Memory B cell (primary cell): ENCODE results near the gene HS6ST2.
"Not testable (repeated sequence)": the region's sequence is repeated elsewhere in the genome, so short reads cannot be mapped to it uniquely, and the experiment has no call there.

Experiments
- ATAC-seq: fragments of 150-1000 bp; cut with Tn5 transposase; 2 replicates; pipeline ENCODE4 v1.10.0; 2021; ENCODE audit warnings: low read depth, mild to moderate bottlenecking, moderate library complexity
- DNase-seq, 2 donors: peaks; one replicate each; pipeline ENCODE4 v3.0.0; 2022; ENCODE audit warnings: low spot score in 2 of 2
- H3K27ac Mint-ChIP-seq: one replicate; pipeline ENCODE4 v1.8.0; 2022; ENCODE audit warnings: mild to moderate bottlenecking, moderate library complexity, mixed read lengths
- H3K27me3 Mint-ChIP-seq: one replicate; pipeline ENCODE4 v1.8.0; 2022; ENCODE audit warnings: mixed read lengths
- H3K36me3 Mint-ChIP-seq: one replicate; pipeline ENCODE4 v1.8.0; 2022; ENCODE audit warnings: mild to moderate bottlenecking, mixed read lengths
- H3K4me1 Mint-ChIP-seq: one replicate; pipeline ENCODE4 v1.8.0; 2022; ENCODE audit warnings: mixed read lengths
- H3K4me3 Mint-ChIP-seq: one replicate; pipeline ENCODE4 v1.8.0; 2022; ENCODE audit warnings: mild to moderate bottlenecking, moderate library complexity, mixed read lengths
- H3K9me3 Mint-ChIP-seq: one replicate; pipeline ENCODE4 v1.8.0; 2022; ENCODE audit warnings: mixed read lengths

Gene HS6ST2

GRCh38 chrX:132958091-132958703 is at the start of gene HS6ST2:
Gene HS6ST2 (minus strand): TSS chrX:132958629.
- no peak within 1 kb of the TSS for H3K4me3 Mint-ChIP-seq
- H3K4me1 Mint-ChIP-seq = peaks cover 3% of the 10 kb centered on the region
- peaks cover 11% of the 10 kb centered on the region for H3K27me3 Mint-ChIP-seq
- peaks cover 4% of the 10 kb centered on the region for H3K36me3 Mint-ChIP-seq
- DNase-seq = no peak
- no peak within 1 kb of the TSS for H3K27ac Mint-ChIP-seq
- H3K9me3 Mint-ChIP-seq = no peaks in the 10 kb centered on the region
- ATAC-seq = no peak

- H3K27ac Mint-ChIP-seq = no peak overlapping the region
- H3K36me3 Mint-ChIP-seq = no peaks in the 10 kb centered on the region
- no peaks in the 10 kb centered on the region for H3K27me3 Mint-ChIP-seq
- DNase-seq (no peak), ATAC-seq (no peak)
- no peak overlapping the region for H3K4me3 Mint-ChIP-seq
- H3K9me3 Mint-ChIP-seq = peaks cover 7% of the 10 kb centered on the region
- H3K4me1 Mint-ChIP-seq = no peaks in the 10 kb centered on the region
Measured at GRCh38 chrX:133007458-133007857, 49.0 kb upstream of the HS6ST2 start.

- H3K4me3 Mint-ChIP-seq = no peak overlapping the region
- no peaks in the 10 kb centered on the region for H3K27me3 Mint-ChIP-seq
- DNase-seq = no peak
- no peak overlapping the region for H3K27ac Mint-ChIP-seq
- peaks cover 6% of the 10 kb centered on the region for H3K9me3 Mint-ChIP-seq
- no peaks in the 10 kb centered on the region for H3K4me1 Mint-ChIP-seq
- no peaks in the 10 kb centered on the region for H3K36me3 Mint-ChIP-seq
- ATAC-seq = no peak
Measured at GRCh38 chrX:133005616-133006015, 47.2 kb upstream of the HS6ST2 start.

- Mint-ChIP-seq H3K36me3 (no peaks in the 10 kb centered on the region), H3K27ac (no peak overlapping the region), H3K4me1 (no peaks in the 10 kb centered on the region), H3K9me3 (peaks cover 6% of the 10 kb centered on the region), H3K4me3 (no peak overlapping the region), H3K27me3 (no peaks in the 10 kb centered on the region)
- DNase-seq (no peak), ATAC-seq (no peak)
Measured at GRCh38 chrX:133005042-133005441, 46.6 kb upstream of the HS6ST2 start.

- Mint-ChIP-seq H3K27me3 (no peaks in the 10 kb centered on the region), H3K36me3 (no peaks in the 10 kb centered on the region), H3K4me3 (no peak overlapping the region), H3K9me3 (no peaks in the 10 kb centered on the region), H3K4me1 (no peaks in the 10 kb centered on the region), H3K27ac (no peak overlapping the region)
- DNase-seq (no peak), ATAC-seq (no peak)
Measured at GRCh38 chrX:132999209-132999608, 40.8 kb upstream of the HS6ST2 start.

GRCh38 chrX:132990835-132991234 is 32.4 kb upstream of the HS6ST2 start:
- no peak overlapping the region for H3K4me3 Mint-ChIP-seq
- no peaks in the 10 kb centered on the region for H3K9me3 Mint-ChIP-seq
- H3K27ac Mint-ChIP-seq = no peak overlapping the region
- H3K4me1 Mint-ChIP-seq = no peaks in the 10 kb centered on the region
- no peak for DNase-seq
- H3K36me3 Mint-ChIP-seq = no peaks in the 10 kb centered on the region
- ATAC-seq = no peak
- H3K27me3 Mint-ChIP-seq = peaks cover 1% of the 10 kb centered on the region

- DNase-seq (no peak), ATAC-seq (no peak)
- Mint-ChIP-seq H3K36me3 (no peaks in the 10 kb centered on the region), H3K4me3 (no peak overlapping the region), H3K27ac (no peak overlapping the region), H3K4me1 (no peaks in the 10 kb centered on the region), H3K27me3 (peaks cover 2% of the 10 kb centered on the region), H3K9me3 (no peaks in the 10 kb centered on the region)
Measured at GRCh38 chrX:132986556-132986955, 28.1 kb upstream of the HS6ST2 start.

- no peaks in the 10 kb centered on the region for H3K36me3 Mint-ChIP-seq
- peaks cover 2% of the 10 kb centered on the region for H3K27me3 Mint-ChIP-seq
- H3K4me1 Mint-ChIP-seq = no peaks in the 10 kb centered on the region
- no peak overlapping the region for H3K4me3 Mint-ChIP-seq
- no peak overlapping the region for H3K27ac Mint-ChIP-seq
- no peaks in the 10 kb centered on the region for H3K9me3 Mint-ChIP-seq
- ATAC-seq (no peak), DNase-seq (no peak)
Measured at GRCh38 chrX:132984058-132984650, 25.7 kb upstream of the HS6ST2 start.

- H3K27ac Mint-ChIP-seq = no peak overlapping the region
- H3K4me1 Mint-ChIP-seq = no peaks in the 10 kb centered on the region
- no peak overlapping the region for H3K4me3 Mint-ChIP-seq
- H3K27me3 Mint-ChIP-seq = peaks cover 2% of the 10 kb centered on the region
- no peaks in the 10 kb centered on the region for H3K36me3 Mint-ChIP-seq
- H3K9me3 Mint-ChIP-seq = no peaks in the 10 kb centered on the region
- DNase-seq = no peak
- no peak for ATAC-seq
Measured at GRCh38 chrX:132983496-132983895, 25.1 kb upstream of the HS6ST2 start.

- ATAC-seq, H3K4me3 Mint-ChIP-seq, H3K9me3 Mint-ChIP-seq, H3K36me3 Mint-ChIP-seq, H3K27me3 Mint-ChIP-seq, H3K27ac Mint-ChIP-seq, DNase-seq, H3K4me1 Mint-ChIP-seq: not testable (repeated sequence)
Measured at GRCh38 chrX:132980035-132980434, 21.6 kb upstream of the HS6ST2 start.

- Mint-ChIP-seq H3K36me3 (no peaks in the 10 kb centered on the region), H3K4me3 (no peak overlapping the region), H3K9me3 (no peaks in the 10 kb centered on the region), H3K27ac (no peak overlapping the region), H3K4me1 (no peaks in the 10 kb centered on the region), H3K27me3 (no peaks in the 10 kb centered on the region)
- DNase-seq (no peak), ATAC-seq (no peak)
Measured at GRCh38 chrX:132968296-132968949, 10.0 kb upstream of the HS6ST2 start.

GRCh38 chrX:132967049-132967448 is 8.6 kb upstream of the HS6ST2 start:
- ATAC-seq (no peak), DNase-seq (no peak)
- H3K4me3 Mint-ChIP-seq = no peak overlapping the region
- no peaks in the 10 kb centered on the region for H3K9me3 Mint-ChIP-seq
- no peak overlapping the region for H3K27ac Mint-ChIP-seq
- H3K27me3 Mint-ChIP-seq = no peaks in the 10 kb centered on the region
- no peaks in the 10 kb centered on the region for H3K4me1 Mint-ChIP-seq
- H3K36me3 Mint-ChIP-seq = no peaks in the 10 kb centered on the region

- Mint-ChIP-seq H3K27ac (no peak overlapping the region), H3K36me3 (no peaks in the 10 kb centered on the region), H3K9me3 (no peaks in the 10 kb centered on the region), H3K27me3 (no peaks in the 10 kb centered on the region), H3K4me1 (no peaks in the 10 kb centered on the region), H3K4me3 (no peak overlapping the region)
- ATAC-seq (no peak), DNase-seq (no peak)
Measured at GRCh38 chrX:132965461-132965860, 7.0 kb upstream of the HS6ST2 start.

GRCh38 chrX:132961511-132961910 is 3.1 kb upstream of the HS6ST2 start:
- no peak overlapping the region for H3K27ac Mint-ChIP-seq
- H3K4me3 Mint-ChIP-seq = no peak overlapping the region
- no peaks in the 10 kb centered on the region for H3K4me1 Mint-ChIP-seq
- peaks cover 2% of the 10 kb centered on the region for H3K27me3 Mint-ChIP-seq
- ATAC-seq = no peak
- DNase-seq = no peak
- no peaks in the 10 kb centered on the region for H3K36me3 Mint-ChIP-seq
- H3K9me3 Mint-ChIP-seq = no peaks in the 10 kb centered on the region
